HG03103 (cell line): Measurements from ENCODE around the gene EIF1AD.
"Not testable (repeated sequence)": the region's sequence is repeated elsewhere in the genome, so short reads cannot be mapped to it uniquely, and the experiment has no call there.

ENCODE experiments used
- ATAC-seq: cut with Tn5 transposase; IDR thresholded peaks from one replicate; pipeline ENCODE4 v1.9.1; 2021; ENCODE audit warnings: low read depth; ENCODE audit not compliant: unreplicated experiment

The EIF1AD gene

GRCh38 chr11:66022401-66023185, 20.6 kb upstream of the EIF1AD start:
- no peak for ATAC-seq

DNA sequence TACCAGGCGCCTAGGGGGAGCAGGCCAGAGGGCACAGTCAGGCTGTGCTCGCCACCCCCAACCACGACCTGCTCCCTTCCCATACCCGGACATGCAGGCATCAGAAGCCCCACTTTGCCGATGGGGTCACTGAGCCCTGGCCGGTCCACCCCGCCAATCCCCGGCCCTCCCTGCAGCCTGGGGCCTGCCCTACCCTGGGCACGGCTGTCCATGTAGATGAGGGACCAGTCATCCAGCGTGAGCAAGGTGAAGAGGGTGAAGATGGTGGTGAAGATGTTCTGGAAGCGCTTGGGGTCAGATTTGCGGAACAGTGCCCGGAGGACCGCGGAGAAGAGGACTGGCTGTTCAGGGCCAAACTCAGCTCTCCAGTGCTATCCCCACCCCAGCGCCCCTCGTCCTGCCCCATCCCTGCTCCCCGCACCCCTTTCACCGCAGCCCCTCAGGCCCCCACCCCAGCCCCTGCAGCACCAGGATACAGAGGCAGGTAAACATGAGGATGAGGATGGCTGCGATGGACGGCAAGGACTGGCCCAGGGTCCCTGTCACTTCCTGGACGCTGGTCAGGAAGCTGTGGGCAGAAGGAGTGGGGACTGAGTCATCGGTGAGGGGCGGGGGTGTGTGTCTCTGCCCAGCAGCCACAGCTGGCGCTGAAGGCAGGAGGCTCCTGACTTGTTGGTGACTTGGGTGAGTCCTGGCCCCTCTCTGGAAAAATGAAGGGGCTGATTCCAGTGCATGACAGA, 18.8 kb upstream of the EIF1AD start:
- no peak for ATAC-seq

GRCh38 chr11:66020212-66020611, 18.3 kb upstream of the EIF1AD start:
- no peak for ATAC-seq

DNA sequence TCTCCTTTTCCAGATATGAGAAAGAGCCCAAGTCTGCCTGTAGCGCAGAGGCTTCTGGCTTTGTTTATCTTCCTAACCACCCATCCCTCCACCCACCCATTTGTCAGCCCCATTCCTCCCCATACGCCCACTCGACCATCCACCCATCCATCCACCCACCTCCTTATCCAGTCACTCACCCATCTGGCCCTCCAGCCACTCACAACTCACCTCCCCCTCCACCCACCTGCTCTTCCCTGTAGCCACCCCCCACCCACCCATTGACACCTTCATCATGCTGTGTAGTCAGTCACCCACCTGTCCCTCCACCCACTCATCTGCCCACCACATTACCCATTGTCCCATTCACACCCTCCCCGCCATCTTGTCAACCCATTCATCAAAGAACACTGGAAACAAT, 15.4 kb upstream of the EIF1AD start:
- ATAC-seq: no peak

- ATAC-seq: no peak
Measured at GRCh38 chr11:66016793-66017177, 14.8 kb upstream of the EIF1AD start.

DNA sequence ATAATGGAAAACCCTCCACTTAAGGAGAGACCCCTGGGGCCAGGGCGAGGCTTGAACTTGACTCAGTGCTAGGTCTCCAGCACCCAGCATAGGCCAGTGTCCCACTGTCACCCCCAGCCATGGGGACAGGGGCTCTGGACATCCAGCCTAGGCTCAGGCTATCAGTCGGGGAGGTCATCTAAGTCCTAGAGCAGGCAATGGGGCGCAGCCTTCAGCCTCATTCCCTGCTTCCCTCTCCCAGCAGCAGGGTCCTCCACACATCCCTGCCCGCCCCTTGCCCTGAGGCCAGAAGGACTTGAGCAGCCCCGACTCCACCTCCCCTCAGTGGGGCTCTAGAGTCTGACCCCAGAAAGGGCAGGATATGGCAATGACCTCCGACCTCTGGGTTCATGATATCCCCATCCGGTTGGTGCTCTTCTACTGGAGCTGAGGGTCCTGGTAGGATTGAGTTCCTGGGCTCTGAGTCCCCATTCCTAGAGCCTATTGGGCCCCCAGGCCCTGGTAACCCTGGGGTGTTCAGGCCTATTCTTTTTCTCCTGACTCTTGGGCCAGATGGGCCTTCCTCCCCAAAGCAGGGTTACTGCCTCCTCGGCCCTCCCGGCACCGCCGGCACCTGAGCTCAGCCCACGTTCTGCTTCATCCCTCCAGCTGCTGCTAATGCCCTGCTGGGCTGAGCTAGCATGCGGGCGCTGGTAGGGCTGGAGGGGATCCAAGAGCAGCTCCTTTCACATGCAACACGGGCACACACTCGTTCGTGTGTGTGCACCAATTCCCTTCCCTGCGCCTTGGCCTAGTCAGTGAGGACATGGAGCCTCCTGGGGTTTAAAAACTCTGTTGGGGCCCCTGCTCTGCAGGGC, 14.2 kb upstream of the EIF1AD start:
- ATAC-seq: no peak

DNA sequence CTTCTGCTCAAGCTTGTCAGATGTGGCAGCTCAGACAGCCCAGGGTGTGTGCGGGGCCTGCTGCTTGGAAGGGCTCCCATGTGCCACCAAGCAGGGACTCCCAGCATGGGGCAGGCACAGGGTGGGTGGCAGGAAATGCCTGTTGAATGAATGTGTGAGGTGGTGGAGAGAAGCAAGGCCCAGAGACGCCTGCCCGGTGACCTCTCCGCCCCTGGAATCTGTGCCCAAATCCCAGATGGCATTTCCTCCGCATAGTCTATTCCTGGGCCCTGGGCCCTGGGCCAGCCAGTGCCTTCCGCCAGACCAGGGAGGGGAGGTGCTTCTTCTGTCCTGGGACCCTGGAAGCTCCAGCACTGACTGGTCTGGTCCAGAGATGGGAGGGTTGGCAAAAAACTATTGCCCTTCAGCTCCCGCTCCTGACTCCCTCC, 13.5 kb upstream of the EIF1AD start:
- no peak for ATAC-seq

DNA sequence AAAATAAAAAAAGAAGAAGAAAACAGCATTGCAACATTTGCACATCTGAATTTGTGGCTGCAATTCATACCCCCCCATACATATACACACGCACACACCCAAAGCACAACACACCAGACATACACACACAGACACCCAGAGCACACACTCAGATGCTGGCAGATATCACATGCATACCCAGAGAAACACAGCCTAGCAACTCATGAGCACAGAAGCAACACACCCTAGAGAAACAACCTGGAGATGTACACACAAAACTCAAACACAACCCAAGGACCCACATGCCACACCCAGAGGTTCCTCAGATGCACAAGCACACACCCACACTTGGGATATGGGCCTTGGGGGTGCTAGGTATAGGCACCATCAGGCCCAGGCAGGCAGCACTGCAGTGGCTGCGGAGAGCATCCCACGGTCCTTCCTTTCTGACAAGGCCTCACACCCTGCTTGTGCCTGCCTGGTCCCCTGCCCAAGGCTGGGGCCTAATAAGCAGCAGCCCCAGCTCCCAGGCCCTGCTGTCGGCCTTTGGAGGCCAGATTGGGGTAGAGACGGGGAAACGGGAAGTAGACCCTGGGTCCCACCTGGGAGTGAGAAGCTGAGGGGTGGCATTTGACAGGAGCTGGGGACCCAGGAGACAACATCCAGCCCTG, 13.0 kb upstream of the EIF1AD start:
- ATAC-seq: no peak

DNA sequence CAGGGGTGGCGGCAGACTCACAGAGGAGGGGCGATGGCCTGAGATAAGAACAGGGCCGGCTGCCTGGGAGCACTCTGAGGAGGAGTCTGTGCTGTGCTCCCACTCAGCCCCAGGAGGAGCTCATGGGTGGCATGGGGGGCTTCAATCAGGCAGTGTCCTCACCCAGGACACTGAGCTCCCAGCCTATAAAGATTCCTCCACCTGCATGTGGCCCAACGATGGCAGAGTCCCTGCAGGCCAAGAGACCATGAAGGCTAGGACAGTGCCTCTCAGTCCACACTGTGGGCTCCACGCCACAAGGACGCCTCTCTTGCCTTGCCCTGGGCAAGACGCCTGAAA, 11.8 kb upstream of the EIF1AD start:
- ATAC-seq: no peak

DNA sequence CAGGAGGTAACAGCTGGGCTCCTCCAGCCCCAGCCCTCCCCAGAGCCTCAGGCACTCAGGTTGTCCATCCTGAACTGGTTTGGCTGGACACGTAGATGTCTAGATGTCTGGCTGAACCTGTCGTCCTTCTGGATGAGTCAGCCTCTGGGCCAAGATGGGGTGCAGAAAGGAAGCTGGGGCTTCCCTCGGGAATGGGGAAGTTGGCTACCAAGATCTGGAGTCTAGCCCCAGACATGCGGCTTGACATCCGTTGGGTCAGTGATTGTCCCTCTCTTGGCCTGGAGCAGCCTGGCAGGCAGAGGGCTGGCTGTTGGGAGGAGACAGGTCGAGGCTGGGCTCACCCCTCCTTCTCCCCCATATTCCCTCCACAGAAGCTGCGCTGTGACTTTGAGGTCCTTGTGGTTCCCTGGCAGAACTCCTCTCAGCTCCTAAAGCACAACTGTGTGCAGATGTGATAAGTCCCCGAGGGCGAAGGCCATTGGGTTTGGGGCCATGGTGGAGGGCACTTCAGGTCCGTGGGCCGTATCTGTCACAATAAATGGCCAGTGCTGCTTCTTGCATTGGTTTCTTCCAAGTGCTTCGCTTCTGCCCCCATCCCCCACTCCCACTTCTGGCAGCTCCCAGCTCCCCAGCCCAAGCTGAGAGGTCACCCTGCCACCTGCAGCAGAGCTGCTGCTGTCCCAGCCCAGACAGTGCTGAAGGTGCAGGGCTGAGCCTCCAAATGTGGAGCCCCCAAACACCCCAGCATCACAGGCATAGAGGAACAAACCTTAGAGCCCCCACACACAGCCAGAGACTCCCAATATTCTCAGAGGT, 11.2 kb upstream of the EIF1AD start:
- ATAC-seq: no peak

GRCh38 chr11:66012371-66012945, 10.5 kb upstream of the EIF1AD start:
- ATAC-seq: no peak

DNA sequence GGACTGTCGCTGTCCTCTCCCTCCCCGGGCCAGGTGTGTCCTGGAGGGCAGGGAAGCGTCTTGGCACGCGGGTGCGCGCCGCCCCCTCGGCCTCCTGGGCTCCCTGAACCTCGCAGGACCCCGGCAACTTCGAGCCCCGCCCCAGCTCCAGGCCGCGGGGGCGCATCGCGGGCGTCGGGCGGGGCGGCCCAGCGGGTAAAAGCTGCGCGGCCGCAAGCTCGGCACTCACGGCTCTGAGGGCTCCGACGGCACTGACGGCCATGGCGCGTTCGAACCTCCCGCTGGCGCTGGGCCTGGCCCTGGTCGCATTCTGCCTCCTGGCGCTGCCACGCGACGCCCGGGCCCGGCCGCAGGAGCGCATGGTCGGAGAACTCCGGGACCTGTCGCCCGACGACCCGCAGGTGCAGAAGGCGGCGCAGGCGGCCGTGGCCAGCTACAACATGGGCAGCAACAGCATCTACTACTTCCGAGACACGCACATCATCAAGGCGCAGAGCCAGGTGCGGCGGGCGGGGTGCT, 9.9 kb upstream of the EIF1AD start, which contains the start of gene CST6:
TSS of gene CST6 (plus strand) at position 224 of the 519 bp plus-strand sequence. CDS start at position 261, 37 bp downstream.
- no peak for ATAC-seq

GRCh38 chr11:66011239-66011784, 9.4 kb upstream of the EIF1AD start:
- ATAC-seq: no peak

DNA sequence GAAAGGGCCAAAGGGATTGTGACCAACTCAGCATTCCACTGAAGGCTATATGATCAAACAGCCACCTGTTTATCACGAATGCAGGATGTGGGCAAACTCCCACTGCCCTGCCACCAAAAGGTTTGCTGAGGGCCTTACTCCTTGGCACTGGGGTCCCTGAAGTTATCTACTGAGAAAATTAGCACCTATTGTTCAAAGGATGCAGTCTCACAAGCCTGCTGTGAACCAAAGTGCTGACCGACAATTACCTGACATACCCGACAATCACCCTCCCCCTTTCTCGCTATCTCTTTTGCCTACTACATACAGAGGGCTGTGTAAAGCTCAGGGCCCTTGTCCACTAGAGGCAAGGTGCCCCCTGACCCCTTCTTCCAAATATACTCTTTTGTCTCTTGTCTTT, 8.1 kb upstream of the EIF1AD start:
- not testable (repeated sequence) for ATAC-seq

DNA sequence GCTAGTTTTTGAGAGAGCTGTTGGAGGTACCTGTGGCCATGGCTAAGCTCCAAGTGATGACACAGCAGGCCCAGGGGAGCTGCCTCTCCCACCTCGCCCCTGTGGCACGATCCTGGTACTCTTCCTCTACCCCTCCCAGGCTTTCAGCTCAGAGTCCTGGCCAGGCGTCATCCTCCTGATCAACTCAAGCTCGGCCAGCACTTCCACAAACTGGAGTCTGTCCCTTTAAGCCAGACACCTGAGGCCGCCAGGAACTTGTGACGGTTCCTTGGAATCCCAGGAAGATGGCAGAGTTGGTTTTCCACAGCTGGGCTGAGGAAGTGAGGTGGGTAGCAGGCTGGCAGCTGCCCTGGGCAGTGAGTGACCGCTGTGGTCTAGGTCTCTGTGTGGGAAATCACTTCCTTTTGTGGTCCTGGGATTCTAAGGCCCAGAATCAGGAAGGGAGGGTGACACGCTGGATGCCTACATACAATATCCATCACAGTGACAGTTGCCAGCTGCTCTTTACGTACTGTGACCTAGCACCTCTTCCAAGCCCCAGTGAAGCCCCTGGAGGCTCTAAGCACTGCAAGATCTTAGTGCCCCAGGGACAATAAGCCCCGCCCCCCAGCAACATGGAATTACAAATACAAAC, 6.6 kb upstream of the EIF1AD start:
- ATAC-seq: no peak

DNA sequence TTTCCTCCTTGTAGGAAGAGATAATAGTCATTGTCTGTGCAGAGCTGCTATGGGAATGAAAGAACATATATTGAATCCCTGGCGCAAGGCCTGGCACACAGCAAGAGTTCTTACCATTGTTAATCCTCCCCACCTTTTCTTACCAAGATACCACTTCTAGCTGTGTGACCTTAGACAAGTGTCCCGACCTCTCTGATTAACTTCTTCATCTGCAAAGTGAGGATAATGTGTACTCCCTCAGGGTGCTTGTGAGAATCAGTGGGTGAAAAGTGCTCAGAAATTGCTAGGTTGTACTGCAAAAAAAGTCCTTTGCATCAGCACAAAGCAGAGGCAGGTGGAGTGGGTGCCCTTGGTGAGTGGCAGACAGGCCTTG, 6.1 kb upstream of the EIF1AD start:
- no peak for ATAC-seq

DNA sequence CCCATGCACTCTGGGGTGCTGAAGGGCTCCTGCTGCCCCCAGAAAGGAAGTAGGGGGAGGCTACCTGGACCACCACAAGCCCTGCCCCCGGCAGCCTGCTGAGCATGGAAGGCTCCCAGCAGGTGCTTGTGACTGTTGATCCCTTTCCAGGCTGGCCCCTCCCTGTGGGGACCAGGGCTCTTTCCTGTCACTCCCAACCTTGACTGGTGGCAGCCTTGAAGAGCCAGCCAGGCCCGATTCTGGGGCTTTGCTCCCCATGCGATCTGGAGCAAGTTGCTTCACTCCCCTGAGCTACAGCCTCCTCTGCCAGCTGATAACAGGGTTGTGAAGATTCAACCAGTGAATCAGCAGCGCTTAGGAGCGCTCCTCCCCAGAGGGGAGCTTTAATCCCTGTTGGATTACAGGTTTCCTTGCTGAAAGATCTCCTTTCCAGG, 5.3 kb upstream of the EIF1AD start:
- no peak for ATAC-seq

- no peak for ATAC-seq
Measured at GRCh38 chr11:66006891-66007176, 4.9 kb upstream of the EIF1AD start.
